HEK293 (cell line): ENCODE data around the gene LINC00237.

ENCODE experiments used
- CTCF ChIA-PET: fragments of 350-600 bp; formaldehyde crosslinking; extraction: SDS; loops from one replicate; lab custom pipeline; 2021; ENCODE audit warnings: antibody characterized with exemption; lab: Yijun Ruan, JAX
- POLR2A ChIA-PET: fragments of 300-600 bp; formaldehyde crosslinking; extraction: SDS; loops from one replicate; lab custom pipeline; 2020; ENCODE audit warnings: antibody characterized with exemption, inconsistent platforms; lab: Yijun Ruan, JAX
- H3K27ac ChIP-seq: fragments of 200-500 bp; sonication (Bioruptor generic); 2 replicates; pipeline ENCODE4 v1.5.1; 2014; ENCODE audit warnings: low read depth, low read length, control low read depth, inconsistent platforms; ENCODE audit errors: extremely low read depth
- H3K36me3 ChIP-seq, 2 experiments: fragments of 200-500 bp in 1 of 2; sonication (Bioruptor generic) in 1 of 2; 1 replicate in 1 of 2; 2 replicates in 1 of 2; pipeline ENCODE4 v1.5.1; 2014 to 2017; ENCODE audit warnings: inconsistent platforms in 2 of 2, low read length in 2 of 2; ENCODE audit not compliant: control insufficient read depth in 2 of 2, insufficient read depth in 1 of 2
- H3K4me1 ChIP-seq: fragments of 200-500 bp; sonication (Bioruptor generic); 2 replicates; pipeline ENCODE4 v1.5.1; 2014; ENCODE audit warnings: mild to moderate bottlenecking, low read length, inconsistent platforms; ENCODE audit not compliant: control insufficient read depth, insufficient read depth
- H3K4me3 ChIP-seq: 2 replicates; pipeline ENCODE4 v1.5.1; 2011; ENCODE audit warnings: low read depth, mild to moderate bottlenecking, control low read depth, low read length, moderate library complexity
- H3K9me3 ChIP-seq: fragments of 200-500 bp; sonication (Bioruptor generic); 2 replicates; pipeline ENCODE4 v1.5.1; 2014; ENCODE audit warnings: low read depth, low read length, inconsistent platforms; ENCODE audit not compliant: control insufficient read depth, insufficient read depth
- MYNN ChIP-seq: fragments of 450-650 bp; formaldehyde crosslinking; IDR thresholded peaks from 2 replicates; pipeline ENCODE4 v1.5.1; 2016; ENCODE audit warnings: missing biosample characterization, missing genetic modification characterization, borderline replicate concordance
- SETDB1 ChIP-seq: IDR thresholded peaks from one replicate; pipeline ENCODE4 v1.6.1; 2017; ENCODE audit warnings: mild to moderate bottlenecking, low read length, moderate library complexity, mixed read lengths; ENCODE audit not compliant: insufficient read length
- ZBTB6 ChIP-seq: fragments of 450-650 bp; formaldehyde crosslinking; IDR thresholded peaks from 2 replicates; pipeline ENCODE4 v1.5.1; 2017; ENCODE audit warnings: missing biosample characterization, missing genetic modification characterization
- ZFHX2 ChIP-seq: fragments of 450-650 bp; formaldehyde crosslinking; conservative IDR thresholded peaks from 2 replicates; pipeline ENCODE4 v1.5.1; 2016; ENCODE audit warnings: missing biosample characterization, missing genetic modification characterization
- ZNF169 ChIP-seq: fragments of 450-650 bp; formaldehyde crosslinking; IDR thresholded peaks from 2 replicates; pipeline ENCODE4 v1.5.1; 2016; ENCODE audit warnings: missing biosample characterization, missing genetic modification characterization
- ZNF221 ChIP-seq: fragments of 450-650 bp; formaldehyde crosslinking; IDR thresholded peaks from 2 replicates; pipeline ENCODE4 v1.5.1; 2017; ENCODE audit warnings: missing biosample characterization, missing genetic modification characterization, borderline replicate concordance
- ZNF23 ChIP-seq: fragments of 450-650 bp; formaldehyde crosslinking; IDR thresholded peaks from 2 replicates; pipeline ENCODE4 v1.5.1; 2016; ENCODE audit warnings: missing biosample characterization, missing genetic modification characterization, borderline replicate concordance
- ZNF266 ChIP-seq: fragments of 450-650 bp; formaldehyde crosslinking; IDR thresholded peaks from 2 replicates; pipeline ENCODE4 v1.5.1; 2016; ENCODE audit warnings: missing biosample characterization, missing genetic modification characterization, low read depth
- ZNF426 ChIP-seq: fragments of 450-650 bp; formaldehyde crosslinking; IDR thresholded peaks from 2 replicates; pipeline ENCODE4 v1.5.1; 2017; ENCODE audit warnings: missing biosample characterization, missing genetic modification characterization, mild to moderate bottlenecking, inconsistent platforms, moderate library complexity
- ZNF521 ChIP-seq: fragments of 450-650 bp; formaldehyde crosslinking; IDR thresholded peaks from 2 replicates; pipeline ENCODE4 v1.5.1; 2017; ENCODE audit warnings: missing biosample characterization, mild to moderate bottlenecking, missing genetic modification characterization
- ZNF610 ChIP-seq: fragments of 450-650 bp; formaldehyde crosslinking; IDR thresholded peaks from 2 replicates; pipeline ENCODE4 v1.5.1; 2016; ENCODE audit warnings: missing biosample characterization, missing genetic modification characterization, borderline replicate concordance
- ZNF660 ChIP-seq: fragments of 450-650 bp; IDR thresholded peaks from 2 replicates; pipeline ENCODE4 v1.5.1; 2018; ENCODE audit warnings: missing biosample characterization, mild to moderate bottlenecking, missing genetic modification characterization
- ZNF677 ChIP-seq: fragments of 450-650 bp; IDR thresholded peaks from 2 replicates; pipeline ENCODE4 v1.5.0; 2018; ENCODE audit warnings: missing biosample characterization, mild to moderate bottlenecking, missing genetic modification characterization, moderate library complexity
- ZNF747 ChIP-seq: fragments of 450-650 bp; formaldehyde crosslinking; IDR thresholded peaks from 2 replicates; pipeline ENCODE4 v1.5.1; 2016; ENCODE audit warnings: missing biosample characterization, missing genetic modification characterization
- ZNF776 ChIP-seq: fragments of 450-650 bp; formaldehyde crosslinking; IDR thresholded peaks from 2 replicates; pipeline ENCODE4 v1.5.0; 2017; ENCODE audit warnings: missing biosample characterization, missing genetic modification characterization, borderline replicate concordance
- ZSCAN5A ChIP-seq: fragments of 450-650 bp; formaldehyde crosslinking; IDR thresholded peaks from 2 replicates; pipeline ENCODE4 v1.5.1; 2016; ENCODE audit warnings: missing biosample characterization, missing genetic modification characterization
- TF ChIP-seq, protein P1 (sequence below): fragments of 450-650 bp; formaldehyde crosslinking; IDR thresholded peaks from 2 replicates; pipeline ENCODE4 v1.5.1; 2016; ENCODE audit warnings: missing biosample characterization, missing genetic modification characterization
- TF ChIP-seq, protein P2 (sequence below): sonication (generic); formaldehyde crosslinking; IDR thresholded peaks from 2 replicates; pipeline ENCODE4 v1.8.1; 2022; ENCODE audit warnings: mild to moderate bottlenecking, moderate library complexity, missing genetic modification reagents
- TF ChIP-seq, protein P3 (sequence below): fragments of 450-650 bp; formaldehyde crosslinking; IDR thresholded peaks from 2 replicates; pipeline ENCODE4 v1.5.1; 2016; ENCODE audit warnings: missing biosample characterization, missing genetic modification characterization
- TF ChIP-seq, protein P4 (sequence below): fragments of 450-650 bp; formaldehyde crosslinking; IDR thresholded peaks from 2 replicates; pipeline ENCODE4 v1.5.1; 2016; ENCODE audit warnings: missing biosample characterization, missing genetic modification characterization

The LINC00237 gene

DNA sequence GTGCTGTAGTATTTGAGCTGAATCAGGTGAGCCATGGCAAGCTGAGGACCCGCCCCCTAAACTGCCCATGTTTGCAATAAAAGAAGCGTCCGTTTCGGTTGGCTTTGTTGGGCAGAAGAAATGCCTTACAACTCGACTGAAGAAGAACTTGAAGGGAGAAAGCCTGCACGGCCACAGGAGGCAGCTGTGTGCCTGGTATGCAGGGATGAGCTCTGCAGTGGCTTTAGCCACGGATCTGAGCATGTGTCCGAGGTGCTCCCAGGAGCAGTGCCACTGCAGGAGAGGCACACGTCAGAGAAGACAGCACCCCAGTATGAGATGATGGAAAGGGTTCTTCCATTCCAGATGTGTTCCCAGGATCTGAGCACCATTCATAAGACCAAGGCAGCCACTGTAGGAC, 43.2 kb upstream of the LINC00237 start:
- TF ChIP-seq ZNF610 (tag by site-specific recombination) (no peak), ZNF266 (tag by site-specific recombination) (no peak)
- 0 out of 2 replicates have a peak, but pooled peaks cover 2% of the 10 kb centered on the region for H3K4me1 ChIP-seq
- POLR2A ChIA-PET = no interaction called here
- no peak overlapping the region for H3K4me3 ChIP-seq
- H3K27ac ChIP-seq = no peak overlapping the region
- peaks cover 0 to 12% of the 10 kb centered on the region in 2 experiments; a peak in 1 of 3 replicates for H3K36me3 ChIP-seq
- CTCF ChIA-PET = interaction anchor here (0.7 to 2.0 kb wide), 2 partner anchors 86 to 147 kb away, joined by 4 read pairs; no protein-coding TSS in a partner anchor
- H3K9me3 ChIP-seq = no peaks in the 10 kb centered on the region

GRCh38 chr20:21147593-21147992, 41.4 kb upstream of the LINC00237 start:
- H3K4me3 ChIP-seq = no peak overlapping the region
- TF ChIP-seq MYNN = no peak
- TF ChIP-seq, protein P1, sequence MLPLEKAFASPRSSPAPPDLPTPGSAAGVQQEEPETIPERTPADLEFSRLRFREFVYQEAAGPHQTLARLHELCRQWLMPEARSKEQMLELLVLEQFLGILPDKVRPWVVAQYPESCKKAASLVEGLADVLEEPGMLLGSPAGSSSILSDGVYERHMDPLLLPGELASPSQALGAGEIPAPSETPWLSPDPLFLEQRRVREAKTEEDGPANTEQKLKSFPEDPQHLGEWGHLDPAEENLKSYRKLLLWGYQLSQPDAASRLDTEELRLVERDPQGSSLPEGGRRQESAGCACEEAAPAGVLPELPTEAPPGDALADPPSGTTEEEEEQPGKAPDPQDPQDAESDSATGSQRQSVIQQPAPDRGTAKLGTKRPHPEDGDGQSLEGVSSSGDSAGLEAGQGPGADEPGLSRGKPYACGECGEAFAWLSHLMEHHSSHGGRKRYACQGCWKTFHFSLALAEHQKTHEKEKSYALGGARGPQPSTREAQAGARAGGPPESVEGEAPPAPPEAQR (tag by site-specific recombination) = no peak
- TF ChIP-seq, protein P2, sequence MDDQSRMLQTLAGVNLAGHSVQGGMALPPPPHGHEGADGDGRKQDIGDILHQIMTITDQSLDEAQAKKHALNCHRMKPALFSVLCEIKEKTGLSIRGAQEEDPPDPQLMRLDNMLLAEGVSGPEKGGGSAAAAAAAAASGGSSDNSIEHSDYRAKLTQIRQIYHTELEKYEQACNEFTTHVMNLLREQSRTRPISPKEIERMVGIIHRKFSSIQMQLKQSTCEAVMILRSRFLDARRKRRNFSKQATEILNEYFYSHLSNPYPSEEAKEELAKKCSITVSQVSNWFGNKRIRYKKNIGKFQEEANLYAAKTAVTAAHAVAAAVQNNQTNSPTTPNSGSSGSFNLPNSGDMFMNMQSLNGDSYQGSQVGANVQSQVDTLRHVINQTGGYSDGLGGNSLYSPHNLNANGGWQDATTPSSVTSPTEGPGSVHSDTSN (CRISPR knock-in tag) = no peak
- no peak for TF ChIP-seq ZNF776
- no peak for TF ChIP-seq ZNF747
- TF ChIP-seq ZNF169 (tag by site-specific recombination) = no peak
- no peak for TF ChIP-seq ZNF660 (tag by site-specific recombination)
- no peak for TF ChIP-seq ZSCAN5A
- no peak for TF ChIP-seq ZNF426 (tag by site-specific recombination)
- TF ChIP-seq ZFHX2 = no peak
- TF ChIP-seq ZNF23 = no peak
- TF ChIP-seq ZNF221 (tag by site-specific recombination) = no peak
- TF ChIP-seq SETDB1 = no peak
- no peak for TF ChIP-seq ZNF521 (tag by site-specific recombination)
- H3K4me1 ChIP-seq = 0 out of 2 replicates have a peak, but pooled peaks cover 2% of the 10 kb centered on the region
- no peak overlapping the region for H3K27ac ChIP-seq
- peaks cover 0 to 12% of the 10 kb centered on the region in 2 experiments; a peak in 1 of 3 replicates for H3K36me3 ChIP-seq
- ChIA-PET CTCF (interaction anchor here (0.6 to 2.0 kb wide), 2 partner anchors 88 to 305 kb away, joined by 3 to 4 read pairs; no protein-coding TSS in a partner anchor), POLR2A (no interaction called here)
- no peaks in the 10 kb centered on the region for H3K9me3 ChIP-seq

GRCh38 chr20:21146215-21146614, 40.1 kb upstream of the LINC00237 start:
- CTCF ChIA-PET = interaction anchor here (0.6 kb wide), 2 partner anchors 306 to 445 kb away, joined by 3 read pairs; no protein-coding TSS in a partner anchor
- Histone ChIP-seq H3K4me1 (0 out of 2 replicates have a peak, but pooled peaks cover 2% of the 10 kb centered on the region), H3K36me3 (peaks cover 0 to 16% of the 10 kb centered on the region in 2 experiments; a peak in 1 of 3 replicates)
- TF ChIP-seq ZBTB6 = no peak
- TF ChIP-seq ZNF677 = no peak
- TF ChIP-seq, protein P3, sequence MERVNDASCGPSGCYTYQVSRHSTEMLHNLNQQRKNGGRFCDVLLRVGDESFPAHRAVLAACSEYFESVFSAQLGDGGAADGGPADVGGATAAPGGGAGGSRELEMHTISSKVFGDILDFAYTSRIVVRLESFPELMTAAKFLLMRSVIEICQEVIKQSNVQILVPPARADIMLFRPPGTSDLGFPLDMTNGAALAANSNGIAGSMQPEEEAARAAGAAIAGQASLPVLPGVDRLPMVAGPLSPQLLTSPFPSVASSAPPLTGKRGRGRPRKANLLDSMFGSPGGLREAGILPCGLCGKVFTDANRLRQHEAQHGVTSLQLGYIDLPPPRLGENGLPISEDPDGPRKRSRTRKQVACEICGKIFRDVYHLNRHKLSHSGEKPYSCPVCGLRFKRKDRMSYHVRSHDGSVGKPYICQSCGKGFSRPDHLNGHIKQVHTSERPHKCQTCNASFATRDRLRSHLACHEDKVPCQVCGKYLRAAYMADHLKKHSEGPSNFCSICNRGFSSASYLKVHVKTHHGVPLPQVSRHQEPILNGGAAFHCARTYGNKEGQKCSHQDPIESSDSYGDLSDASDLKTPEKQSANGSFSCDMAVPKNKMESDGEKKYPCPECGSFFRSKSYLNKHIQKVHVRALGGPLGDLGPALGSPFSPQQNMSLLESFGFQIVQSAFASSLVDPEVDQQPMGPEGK (tag by site-specific recombination) = no peak
- TF ChIP-seq, protein P4, sequence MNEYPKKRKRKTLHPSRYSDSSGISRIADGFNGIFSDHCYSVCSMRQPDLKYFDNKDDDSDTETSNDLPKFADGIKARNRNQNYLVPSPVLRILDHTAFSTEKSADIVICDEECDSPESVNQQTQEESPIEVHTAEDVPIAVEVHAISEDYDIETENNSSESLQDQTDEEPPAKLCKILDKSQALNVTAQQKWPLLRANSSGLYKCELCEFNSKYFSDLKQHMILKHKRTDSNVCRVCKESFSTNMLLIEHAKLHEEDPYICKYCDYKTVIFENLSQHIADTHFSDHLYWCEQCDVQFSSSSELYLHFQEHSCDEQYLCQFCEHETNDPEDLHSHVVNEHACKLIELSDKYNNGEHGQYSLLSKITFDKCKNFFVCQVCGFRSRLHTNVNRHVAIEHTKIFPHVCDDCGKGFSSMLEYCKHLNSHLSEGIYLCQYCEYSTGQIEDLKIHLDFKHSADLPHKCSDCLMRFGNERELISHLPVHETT (tag by site-specific recombination) = no peak

More at GRCh38 chr20:21146215-21146614, 40.1 kb upstream of the LINC00237 start:
- Histone ChIP-seq H3K27ac (no peak overlapping the region), H3K9me3 (no peaks in the 10 kb centered on the region), H3K4me3 (no peak overlapping the region)
- POLR2A ChIA-PET = no interaction called here
